Erythroblast (primary cell): ENCODE data around the gene SIK2.
A peak's percentile ranks its signal among the peaks of the same experiment; 100 is the strongest.

Experiments
- DNase-seq, 2 experiments: peaks; one replicate each; lab custom pipeline; 2025; lab: John Stamatoyannopoulos, UW
- GATA1 ChIP-seq: IDR thresholded peaks from 2 replicates; pipeline ENCODE4 v1.6.1; 2011; ENCODE audit warnings: low read depth, mild to moderate bottlenecking, control low read depth, low read length, moderate library complexity
- POLR2A ChIP-seq: IDR thresholded peaks from 2 replicates; pipeline ENCODE4 v1.6.1; 2011; ENCODE audit warnings: mild to moderate bottlenecking, low read length

Gene SIK2

DNA sequence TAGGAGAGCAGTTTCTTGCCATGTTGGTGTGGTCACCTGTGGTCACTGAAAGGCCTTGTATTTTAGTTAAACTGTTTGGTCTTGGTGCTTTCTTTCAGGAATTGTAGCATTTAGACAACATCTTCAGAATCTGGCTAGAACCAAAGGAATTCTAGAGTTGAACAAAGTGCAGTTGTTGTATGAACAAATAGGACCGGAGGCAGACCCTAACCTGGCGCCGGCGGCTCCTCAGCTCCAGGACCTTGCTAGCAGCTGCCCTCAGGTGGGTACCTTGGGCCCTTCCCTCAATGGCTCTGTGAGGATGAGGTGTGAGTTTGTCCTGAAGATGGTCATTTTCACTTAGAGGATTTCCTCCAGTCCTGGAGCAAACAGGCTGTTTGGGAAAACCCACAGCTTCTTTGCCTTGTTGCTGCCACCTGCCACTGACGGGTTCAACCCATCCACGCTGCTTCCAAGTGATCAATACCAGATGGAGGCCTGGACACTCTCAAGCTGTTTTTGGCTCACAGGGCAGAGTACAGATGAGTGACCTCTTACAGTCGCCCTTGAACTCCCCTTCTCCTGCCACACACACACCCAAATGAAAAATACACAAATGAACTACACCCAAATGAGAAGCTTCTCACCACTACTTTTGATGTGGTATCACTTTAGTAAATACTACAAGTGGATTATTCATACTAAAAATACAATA lies 118.7 kb downstream of the SIK2 start:
- TF ChIP-seq POLR2A = no peak
- no peak for TF ChIP-seq GATA1
- DNase-seq = no peak

DNA sequence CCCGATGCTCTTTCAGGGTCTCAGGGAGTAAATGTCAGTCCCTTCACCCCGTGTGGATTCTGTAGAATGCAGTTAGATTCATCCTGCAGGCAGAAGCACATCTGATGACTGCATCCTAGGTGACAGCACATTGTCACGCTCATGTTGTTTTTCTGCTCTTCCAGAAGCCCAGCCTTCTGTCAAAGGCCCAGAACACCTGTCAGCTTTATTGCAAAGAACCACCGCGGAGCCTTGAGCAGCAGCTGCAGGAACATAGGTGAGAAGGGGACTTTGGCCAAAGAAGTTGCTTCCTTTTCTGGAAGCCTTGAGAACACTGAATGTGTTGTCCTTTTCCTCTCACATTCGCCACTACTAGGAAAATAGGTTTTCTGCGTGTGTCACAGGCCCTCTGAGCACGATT lies 120.3 kb downstream of the SIK2 start:
- no peak for DNase-seq
- TF ChIP-seq GATA1 (no peak), POLR2A (no peak)

DNA sequence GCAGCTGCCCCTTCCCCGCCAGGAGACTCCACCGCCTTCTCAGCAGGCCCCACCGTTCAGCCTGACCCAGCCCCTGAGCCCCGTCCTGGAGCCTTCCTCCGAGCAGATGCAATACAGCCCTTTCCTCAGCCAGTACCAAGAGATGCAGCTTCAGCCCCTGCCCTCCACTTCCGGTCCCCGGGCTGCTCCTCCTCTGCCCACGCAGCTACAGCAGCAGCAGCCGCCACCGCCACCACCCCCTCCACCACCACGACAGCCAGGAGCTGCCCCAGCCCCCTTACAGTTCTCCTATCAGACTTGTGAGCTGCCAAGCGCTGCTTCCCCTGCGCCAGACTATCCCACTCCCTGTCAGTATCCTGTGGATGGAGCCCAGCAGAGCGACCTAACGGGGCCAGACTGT lies 121.3 kb downstream of the SIK2 start:
- TF ChIP-seq POLR2A (no peak), GATA1 (no peak)
- no peak for DNase-seq

- TF ChIP-seq POLR2A (no peak), GATA1 (no peak)
- DNase-seq = no peak
Observed at GRCh38 chr11:111724615-111725129, 122.4 kb downstream of the SIK2 start.

GRCh38 chr11:111725621-111726020 lies 123.4 kb downstream of the SIK2 start:
- TF ChIP-seq POLR2A = no peak
- no peak for TF ChIP-seq GATA1
- DNase-seq = no peak

DNA sequence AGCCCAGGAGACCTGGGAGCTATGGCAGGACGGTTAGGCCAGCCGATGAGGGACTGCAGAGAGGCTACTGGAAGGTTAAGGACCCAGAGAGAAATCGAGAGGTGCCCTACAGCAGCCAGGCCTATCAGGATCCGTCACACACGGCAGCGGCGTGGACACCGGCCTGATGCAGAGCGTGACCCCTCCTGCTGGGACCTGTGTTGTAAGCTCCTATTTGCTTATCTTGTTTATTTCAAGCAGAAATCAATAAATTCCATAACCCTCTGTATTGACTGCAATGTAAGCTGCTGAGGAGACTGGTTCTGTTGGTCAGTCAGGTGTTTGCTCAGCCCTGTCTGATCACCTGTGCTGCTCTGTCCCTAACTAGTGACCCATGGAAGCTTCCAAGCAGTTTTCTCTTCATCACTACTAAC lies 124.1 kb downstream of the SIK2 start:
- no peak for DNase-seq
- TF ChIP-seq GATA1 = no peak
- TF ChIP-seq POLR2A = no peak

GRCh38 chr11:111727431-111727830 lies 125.2 kb downstream of the SIK2 start:
- TF ChIP-seq POLR2A = no peak
- no peak for TF ChIP-seq GATA1
- no peak for DNase-seq

DNA sequence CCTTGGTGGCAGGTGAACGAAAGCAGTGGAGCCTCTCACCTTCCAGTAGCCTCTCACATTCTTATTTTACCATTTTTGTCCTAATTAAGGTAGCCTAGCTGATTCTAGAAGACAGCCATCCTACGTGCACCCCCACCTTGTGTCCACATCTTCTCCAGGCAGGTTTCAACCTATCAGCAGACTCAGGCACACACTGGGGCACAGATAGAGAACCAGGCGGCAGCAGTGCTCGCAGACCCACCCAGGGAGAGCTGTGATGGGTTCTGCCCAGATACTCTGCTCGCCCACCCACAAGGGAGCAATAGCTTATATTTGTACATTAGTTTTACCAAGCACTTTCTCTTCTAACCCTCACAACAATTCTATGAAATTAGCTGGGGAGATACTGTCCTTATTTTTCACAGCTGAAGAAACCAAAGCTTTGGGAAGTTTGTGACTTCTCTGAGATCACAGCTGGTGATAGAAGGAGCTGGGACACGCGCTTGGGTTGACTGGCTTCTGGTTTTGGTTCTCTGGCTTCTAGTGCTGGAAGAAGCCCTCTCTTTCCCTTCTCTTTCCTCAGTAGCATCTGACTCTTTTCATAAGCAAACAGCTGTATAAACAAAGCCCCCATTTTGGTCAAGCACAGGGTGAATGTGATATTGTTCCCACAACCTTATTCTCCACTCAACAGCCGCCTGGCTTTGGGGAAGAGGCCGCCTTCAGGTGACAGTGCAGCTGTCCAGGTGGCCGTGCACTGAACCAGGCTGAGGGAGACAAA lies 127.0 kb downstream of the SIK2 start:
- peak; percentile 68 to 85 for DNase-seq

GRCh38 chr11:111729831-111730311 lies 127.6 kb downstream of the SIK2 start:
- TF ChIP-seq POLR2A (peak; percentile 0), GATA1 (no peak)
- DNase-seq = peak; percentile 17 to 42

More for the DNA sequence above, 127.0 kb downstream of the SIK2 start:
- TF ChIP-seq POLR2A (peak; percentile 29), GATA1 (no peak)

- DNase-seq = peak; percentile 54 to 62
- TF ChIP-seq POLR2A (no peak), GATA1 (no peak)
Observed at GRCh38 chr11:111730871-111731591, 128.8 kb downstream of the SIK2 start.

DNA sequence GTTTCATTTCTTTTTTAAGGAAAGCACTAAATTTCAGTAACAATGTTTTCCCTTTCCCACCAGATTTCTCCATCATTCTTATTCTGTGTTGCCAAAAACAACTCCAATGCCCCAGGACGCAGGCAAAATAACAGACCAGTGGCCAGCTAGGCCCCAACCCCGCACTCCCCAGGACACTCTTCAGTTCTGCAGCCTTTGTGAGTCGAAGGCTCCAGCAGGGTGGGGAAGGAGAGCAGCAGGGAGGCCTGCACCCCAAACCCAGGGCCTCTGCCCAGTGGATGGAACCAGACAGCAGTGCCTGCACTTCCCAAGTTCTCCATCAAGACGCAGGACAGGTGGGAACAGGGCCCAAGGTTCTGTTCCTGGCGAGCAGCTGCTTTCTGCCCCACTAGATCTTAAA lies 129.6 kb downstream of the SIK2 start:
- DNase-seq = no peak
- TF ChIP-seq POLR2A = no peak
- no peak for TF ChIP-seq GATA1

DNA sequence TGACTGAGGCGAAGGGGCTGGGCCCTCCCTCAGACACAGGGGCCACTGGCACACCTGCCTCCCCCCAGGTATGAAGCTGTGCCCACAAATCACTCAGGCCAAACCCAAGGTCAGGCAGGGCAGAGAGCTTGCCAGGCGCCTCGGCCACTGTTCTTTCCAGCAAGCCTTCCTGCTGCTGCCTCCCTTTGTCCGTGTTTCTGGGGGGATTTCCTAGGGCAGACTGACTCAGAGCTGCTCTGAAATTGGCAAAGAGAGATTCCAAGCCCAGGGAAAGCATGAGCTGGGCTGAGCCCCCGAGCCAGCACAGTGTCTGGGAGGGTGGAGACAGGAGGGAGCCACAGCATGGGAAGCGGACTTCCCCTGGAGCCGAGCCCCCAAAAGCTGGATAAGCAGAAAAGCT lies 130.8 kb downstream of the SIK2 start:
- no peak for DNase-seq
- TF ChIP-seq POLR2A (no peak), GATA1 (no peak)

GRCh38 chr11:111733611-111734088 lies 131.4 kb downstream of the SIK2 start:
- TF ChIP-seq GATA1 (no peak), POLR2A (no peak)
- DNase-seq = no peak
